Skeletal muscle tissue (tissue), 4 donors: ENCODE measurements around the gene CCDC92B. TPM values are rescaled to one million over a fixed set of nuclear protein-coding genes. Genes with fewer than 3 reads are reported as not detected.

Experiments
- H3K27ac ChIP-seq: one replicate; pipeline ENCODE4 v1.7.0; 2013; ENCODE audit warnings: mild to moderate bottlenecking, low read depth, low read length, inconsistent platforms
- H3K27me3 ChIP-seq, 3 donors: one replicate each; pipeline ENCODE4 v1.7.0; 2013; ENCODE audit warnings: low read length in 3 of 3; ENCODE audit not compliant: control insufficient read depth in 3 of 3, insufficient read depth in 3 of 3
- H3K36me3 ChIP-seq, 3 donors: one replicate each; pipeline ENCODE4 v1.7.0; 2013; ENCODE audit warnings: low read length in 3 of 3; ENCODE audit not compliant: control insufficient read depth in 3 of 3, insufficient read depth in 3 of 3
- H3K4me1 ChIP-seq, 3 donors: one replicate each; pipeline ENCODE4 v1.7.0; 2013; ENCODE audit warnings: low read length in 3 of 3, mild to moderate bottlenecking in 3 of 3; ENCODE audit not compliant: control insufficient read depth in 3 of 3, insufficient read depth in 3 of 3
- H3K4me3 ChIP-seq, 3 donors: one replicate each; pipeline ENCODE4 v1.7.0; 2013; ENCODE audit warnings: low read length in 3 of 3
- H3K9ac ChIP-seq, 3 donors: one replicate each; pipeline ENCODE4 v1.7.0; 2013; ENCODE audit warnings: low read length in 3 of 3, mild to moderate bottlenecking in 3 of 3, moderate library complexity in 2 of 3, low read depth in 1 of 3
- H3K9me3 ChIP-seq, 3 donors: one replicate each; pipeline ENCODE4 v1.7.0; 2013; ENCODE audit warnings: low read length in 3 of 3; ENCODE audit not compliant: control insufficient read depth in 3 of 3
- total RNA-seq: library from RNA; depleted of rRNA; stranded (reverse); fragments of >200 nt; gene quantifications from one replicate; pipeline ENCODE4 v1.2.3, GENCODE V29; 2014
- donor health status: Osteomylitis.

Gene CCDC92B
- total RNA-seq, 1 donor from 2014 or later: not detected

- H3K4me3 ChIP-seq: peak overlapping the region; percentile 48 to 94 (median 83)
- H3K9me3 ChIP-seq: no peaks in the 10 kb centered on the region
- H3K9ac ChIP-seq: peak overlapping the region; percentile 84 to 98 (median 85)
- peaks cover 22 to 29% (median 25%) of the 10 kb centered on the region in 3 donors for H3K36me3 ChIP-seq
- H3K4me1 ChIP-seq: peaks cover 55 to 75% (median 72%) of the 10 kb centered on the region in 3 donors
- H3K27me3 ChIP-seq: no peaks in the 10 kb centered on the region
- peak overlapping the region; percentile 94 for H3K27ac ChIP-seq
Measured at GRCh38 chr17:2705888-2706795, 43.3 kb downstream of the CCDC92B start.

DNA sequence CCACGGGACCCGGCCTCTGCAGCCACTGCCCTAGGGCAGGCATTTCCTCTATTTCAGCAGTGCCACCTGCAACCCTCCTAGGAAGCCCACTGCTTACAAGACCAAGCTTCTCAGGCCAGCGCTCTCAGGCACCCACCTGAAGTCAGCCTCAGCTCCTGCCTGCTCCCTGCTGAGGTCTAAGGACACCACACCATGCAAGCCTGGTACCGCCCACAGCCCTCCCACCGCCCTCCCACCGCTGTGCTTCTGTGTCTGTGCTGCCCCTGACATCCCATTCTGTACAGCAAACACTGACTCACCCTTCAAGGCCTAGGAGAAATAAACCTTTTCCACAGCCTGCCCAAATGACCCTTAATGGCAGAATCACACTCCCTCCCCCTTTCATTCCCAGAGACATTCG lies 44.2 kb downstream of the CCDC92B start:
- peaks cover 31 to 36% (median 33%) of the 10 kb centered on the region in 3 donors for H3K36me3 ChIP-seq
- H3K27me3 ChIP-seq: no peaks in the 10 kb centered on the region
- H3K27ac ChIP-seq: no peak overlapping the region
- no peaks in the 10 kb centered on the region for H3K9me3 ChIP-seq
- peaks cover 47 to 67% (median 65%) of the 10 kb centered on the region in 3 donors for H3K4me1 ChIP-seq
- peak overlapping the region in 1 of 3 donors; percentile 50 for H3K9ac ChIP-seq
- H3K4me3 ChIP-seq: no peak overlapping the region

DNA sequence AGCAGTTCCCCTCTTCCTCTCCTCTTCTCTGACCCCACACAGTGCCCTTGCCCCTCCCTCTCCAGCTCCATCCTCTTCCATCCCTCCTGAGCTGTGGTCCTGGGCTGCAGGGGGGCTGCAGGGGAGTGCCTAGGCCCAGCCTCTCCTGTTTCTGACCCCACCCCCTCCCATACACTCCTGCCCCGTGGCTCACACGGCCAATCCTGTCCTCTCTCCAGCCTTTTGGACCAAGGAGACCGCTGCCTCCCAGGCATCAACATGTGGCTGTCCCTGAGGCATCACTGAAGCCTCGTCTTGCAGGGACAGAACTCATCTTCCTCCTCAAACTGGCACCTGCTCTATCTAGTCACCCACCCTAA lies 44.6 kb downstream of the CCDC92B start:
- H3K4me3 ChIP-seq: no peak overlapping the region
- H3K4me1 ChIP-seq: peaks cover 43 to 63% (median 61%) of the 10 kb centered on the region in 3 donors
- no peaks in the 10 kb centered on the region for H3K9me3 ChIP-seq
- H3K27me3 ChIP-seq: no peaks in the 10 kb centered on the region
- peaks cover 34 to 40% (median 36%) of the 10 kb centered on the region in 3 donors for H3K36me3 ChIP-seq
- peak overlapping the region in 1 of 3 donors; percentile 40 for H3K9ac ChIP-seq
- no peak overlapping the region for H3K27ac ChIP-seq

GRCh38 chr17:2704031-2704889 lies 45.2 kb downstream of the CCDC92B start:
- peak overlapping the region in 1 of 3 donors; percentile 40 for H3K9ac ChIP-seq
- H3K4me1 ChIP-seq: peaks cover 37 to 58% (median 55%) of the 10 kb centered on the region in 3 donors
- no peaks in the 10 kb centered on the region for H3K27me3 ChIP-seq
- no peak overlapping the region for H3K4me3 ChIP-seq
- no peaks in the 10 kb centered on the region for H3K9me3 ChIP-seq
- H3K27ac ChIP-seq: peak overlapping the region; percentile 25
- peaks cover 36 to 40% (median 37%) of the 10 kb centered on the region in 3 donors for H3K36me3 ChIP-seq

DNA sequence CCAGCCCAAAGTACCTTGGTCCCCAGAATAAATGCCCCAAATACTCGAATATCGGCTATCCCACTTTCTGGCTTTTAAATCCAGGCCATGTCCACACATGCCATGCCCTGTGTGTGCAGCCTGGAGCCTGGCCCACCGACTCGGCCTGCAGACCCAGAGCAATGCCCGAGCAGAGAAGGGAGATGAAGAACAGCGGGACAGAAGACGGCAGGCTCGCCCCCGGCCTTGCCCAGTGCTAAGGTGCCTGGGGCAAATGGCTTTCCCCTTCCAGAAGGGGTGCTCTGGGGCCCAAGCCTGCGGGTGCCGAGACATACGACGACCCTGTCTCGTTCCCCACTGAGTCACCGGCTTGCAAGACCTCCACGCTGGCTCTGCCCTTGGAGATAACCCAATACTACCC lies 45.8 kb downstream of the CCDC92B start:
- no peaks in the 10 kb centered on the region for H3K27me3 ChIP-seq
- H3K4me1 ChIP-seq: peaks cover 32 to 53% (median 49%) of the 10 kb centered on the region in 3 donors
- peaks cover 36 to 42% (median 40%) of the 10 kb centered on the region in 3 donors for H3K36me3 ChIP-seq
- H3K4me3 ChIP-seq: no peak overlapping the region
- peak overlapping the region in 1 of 3 donors; percentile 16 for H3K9ac ChIP-seq
- H3K27ac ChIP-seq: no peak overlapping the region
- H3K9me3 ChIP-seq: no peaks in the 10 kb centered on the region

DNA sequence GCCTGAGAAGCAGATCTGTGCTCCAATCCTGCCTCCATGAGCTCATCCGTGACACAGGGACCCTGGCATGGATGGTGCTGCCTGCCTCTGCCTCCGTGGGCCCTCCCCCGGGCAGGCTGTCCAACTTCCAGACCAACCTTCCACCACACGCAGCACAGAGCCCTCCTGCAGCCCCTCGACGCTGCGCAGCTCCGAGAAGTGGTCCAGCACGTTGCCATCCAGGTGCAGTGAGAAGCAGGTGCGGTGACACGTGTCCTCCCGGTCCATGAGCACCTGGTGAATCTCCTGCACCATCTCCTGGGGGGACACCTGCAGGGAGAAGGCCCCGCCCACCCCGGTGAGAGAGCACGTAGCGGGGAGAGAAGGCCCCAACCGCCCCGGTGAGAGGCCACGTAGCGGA lies 46.3 kb downstream of the CCDC92B start:
- no peaks in the 10 kb centered on the region for H3K9me3 ChIP-seq
- peaks cover 27 to 48% (median 45%) of the 10 kb centered on the region in 3 donors for H3K4me1 ChIP-seq
- H3K36me3 ChIP-seq: peaks cover 39 to 44% (median 44%) of the 10 kb centered on the region in 3 donors
- no peak overlapping the region for H3K4me3 ChIP-seq
- H3K27me3 ChIP-seq: no peaks in the 10 kb centered on the region
- H3K27ac ChIP-seq: no peak overlapping the region
- no peak overlapping the region for H3K9ac ChIP-seq

DNA sequence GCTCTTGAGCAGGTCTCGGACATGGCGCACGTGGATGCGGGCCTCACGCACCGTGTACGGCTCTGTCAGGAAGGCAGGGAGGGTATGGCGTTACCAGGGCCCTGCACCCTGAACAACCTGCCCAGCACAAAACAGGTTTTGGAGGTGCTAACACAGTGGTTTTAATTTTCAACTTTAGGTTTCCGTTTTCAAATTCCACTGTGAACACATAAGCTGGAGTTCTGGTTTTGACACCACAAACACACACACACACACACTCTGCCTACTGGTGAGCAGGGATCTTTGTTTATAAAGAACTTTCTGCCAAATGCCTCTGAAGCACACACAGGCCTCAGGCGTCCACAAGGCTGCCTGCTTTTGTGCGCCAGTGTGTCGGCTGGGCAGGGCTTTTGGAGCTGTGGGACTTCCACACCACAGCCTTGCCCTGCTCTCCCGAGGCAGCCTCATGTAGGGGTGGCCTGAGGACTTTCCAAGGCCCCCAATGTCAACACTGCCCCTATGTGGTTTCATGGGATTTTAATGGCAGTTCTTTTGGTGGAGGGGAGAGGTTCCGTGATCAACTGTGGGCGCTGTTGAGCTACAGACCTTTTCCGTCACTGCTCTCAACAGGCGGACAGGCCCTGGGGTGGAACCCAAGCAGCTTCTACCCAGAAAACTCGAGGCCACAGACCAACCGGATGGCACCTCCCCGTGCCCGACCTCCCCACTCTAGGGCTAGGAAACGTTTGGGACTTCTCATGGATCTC lies 47.3 kb downstream of the CCDC92B start:
- Histone ChIP-seq H3K36me3 (peaks cover 49 to 54% (median 54%) of the 10 kb centered on the region in 3 donors), H3K9ac (peak overlapping the region in 1 of 3 donors; percentile 16), H3K4me3 (no peak overlapping the region), H3K27ac (no peak overlapping the region), H3K4me1 (peaks cover 24 to 38% (median 35%) of the 10 kb centered on the region in 3 donors), H3K9me3 (no peaks in the 10 kb centered on the region), H3K27me3 (no peaks in the 10 kb centered on the region)

DNA sequence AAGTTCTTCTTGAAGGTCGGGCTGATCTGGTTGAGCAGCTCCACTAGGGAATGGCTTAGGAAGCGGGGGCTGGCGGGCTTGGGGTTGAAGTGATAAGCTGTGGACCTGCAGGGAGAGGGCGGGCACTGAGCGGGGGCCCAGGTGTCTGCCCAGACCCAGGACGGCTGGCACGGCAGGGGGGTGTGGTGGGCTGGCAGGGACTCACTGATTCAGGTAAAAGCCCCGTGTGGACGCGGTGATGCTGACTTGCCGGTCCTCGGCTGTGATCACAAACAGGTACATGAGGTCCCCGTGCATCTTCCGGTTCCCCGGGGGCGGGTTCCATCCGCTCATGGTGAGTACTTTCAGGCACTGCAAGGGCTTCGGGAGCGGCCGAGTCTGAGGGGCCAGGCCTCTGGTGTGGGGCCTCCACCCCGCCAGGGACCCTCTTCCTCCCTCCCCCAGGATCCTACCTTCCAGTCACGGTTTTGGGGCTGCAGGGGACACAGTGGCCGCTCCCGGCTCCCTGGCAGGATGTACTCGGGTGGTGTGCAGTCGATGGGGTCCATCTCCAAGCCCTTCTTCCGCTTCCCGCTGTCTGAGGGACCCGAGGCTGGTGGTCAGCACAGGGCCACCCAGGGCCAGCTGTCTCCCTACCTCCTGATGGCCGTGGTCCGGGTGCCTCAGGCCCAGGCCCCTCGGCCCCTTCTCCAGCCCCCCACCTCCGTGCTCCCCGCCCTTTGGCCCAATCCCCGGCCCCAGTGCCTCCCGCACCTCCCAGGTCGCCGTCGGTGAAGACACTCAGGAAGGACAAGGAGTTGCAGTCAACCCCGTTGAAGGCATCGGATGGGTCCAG lies 48.1 kb downstream of the CCDC92B start:
- Histone ChIP-seq H3K36me3 (peaks cover 56 to 60% (median 59%) of the 10 kb centered on the region in 3 donors), H3K4me3 (no peak overlapping the region), H3K9ac (no peak overlapping the region), H3K27me3 (no peaks in the 10 kb centered on the region), H3K9me3 (no peaks in the 10 kb centered on the region), H3K27ac (no peak overlapping the region), H3K4me1 (peaks cover 16 to 30% (median 27%) of the 10 kb centered on the region in 3 donors)
